H1 (cell line): ENCODE results near the gene MCM8. TPM values are rescaled to one million over a fixed set of nuclear protein-coding genes. Genes with fewer than 3 reads are reported as not detected.

Source experiments
- CEBPB ChIP-seq: IDR thresholded peaks from 2 replicates; pipeline ENCODE4 v1.6.1; 2012; ENCODE audit warnings: low read depth, low read length
- EZH2 ChIP-seq: fragments of 200-600 bp; sonication (generic); IDR thresholded peaks from 2 replicates; pipeline ENCODE4 v1.7.1; 2012; ENCODE audit warnings: low read depth, mild to moderate bottlenecking, moderate library complexity, low read length, inconsistent platforms; ENCODE audit not compliant: severe bottlenecking
- GTF2F1 ChIP-seq: IDR thresholded peaks from 2 replicates; pipeline ENCODE4 v1.6.1; 2012; ENCODE audit warnings: low read depth, low read length, improper control_type of control experiment, borderline replicate concordance
- HDAC6 ChIP-seq: IDR thresholded peaks from one replicate; pipeline ENCODE4 v1.7.1; 2012; ENCODE audit warnings: low read depth, mild to moderate bottlenecking, inconsistent platforms, low read length, moderate library complexity
- NANOG ChIP-seq: IDR thresholded peaks from 2 replicates; pipeline ENCODE4 v1.6.1; 2011; ENCODE audit warnings: low read length, low read depth, mild to moderate bottlenecking, inconsistent platforms; ENCODE audit not compliant: insufficient read depth, poor library complexity, severe bottlenecking
- polyA plus RNA-seq, 7 experiments: library from polyadenylated mRNA; depleted of rRNA in 3 of 7; stranded (reverse) in 5 of 7; unstranded in 2 of 7; fragments of >200 nt in 5 of 7; fragments of 200-250 nt in 2 of 7; gene quantifications; 1 replicate in 5 of 7; 2 replicates in 1 of 7; 4 replicates in 1 of 7; pipeline versions ENCODE4 v1.2.1 to v1.2.3, GENCODE V29; 2011 to 2013; ENCODE audit warnings: missing spikeins in 2 of 7, mixed read lengths in 2 of 7
- total RNA-seq: library from RNA; stranded (reverse); fragmentation: NEBNext Ultra II Directional; extraction: Animal tissue kit (Norgen Biotek cat#: 25700); gene quantifications from 2 replicates; pipeline ENCODE4 v1.2.1, GENCODE V29; 2021
- TF ChIP-seq, protein P1 (sequence below): fragments of 300-600 bp; sonication (generic); IDR thresholded peaks from 2 replicates; pipeline ENCODE4 v1.7.1; 2012; ENCODE audit warnings: low read length, moderate library complexity, mild to moderate bottlenecking, inconsistent platforms; ENCODE audit not compliant: insufficient replicate concordance

MCM8 gene
- total and polyA plus RNA-seq, 2 of the 8 experiments (the other 6 are each of a cell fraction or from before 2014, with no cell fraction given), result 7.1 to 31.9 TPM

DNA sequence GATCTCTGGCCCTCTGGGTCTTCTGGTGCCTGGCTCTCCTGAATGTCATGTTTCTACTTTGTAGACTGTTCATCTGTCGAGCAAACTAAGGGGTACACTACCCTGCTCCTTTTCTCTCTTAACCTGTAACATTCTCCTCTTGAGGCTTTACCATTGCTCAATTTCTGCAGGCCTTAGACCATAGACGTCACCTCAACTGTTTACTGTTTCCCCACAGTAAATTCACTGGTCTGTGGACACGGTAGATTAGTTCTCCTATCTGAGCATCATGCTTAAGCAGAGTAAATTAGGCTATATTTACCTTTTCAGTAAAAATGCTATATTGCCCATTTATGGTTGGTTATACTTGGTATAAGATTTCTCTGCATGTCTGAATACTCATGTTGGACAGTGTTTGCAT is 40.5 kb downstream of the MCM8 start (continued):
- TF ChIP-seq, protein P1, sequence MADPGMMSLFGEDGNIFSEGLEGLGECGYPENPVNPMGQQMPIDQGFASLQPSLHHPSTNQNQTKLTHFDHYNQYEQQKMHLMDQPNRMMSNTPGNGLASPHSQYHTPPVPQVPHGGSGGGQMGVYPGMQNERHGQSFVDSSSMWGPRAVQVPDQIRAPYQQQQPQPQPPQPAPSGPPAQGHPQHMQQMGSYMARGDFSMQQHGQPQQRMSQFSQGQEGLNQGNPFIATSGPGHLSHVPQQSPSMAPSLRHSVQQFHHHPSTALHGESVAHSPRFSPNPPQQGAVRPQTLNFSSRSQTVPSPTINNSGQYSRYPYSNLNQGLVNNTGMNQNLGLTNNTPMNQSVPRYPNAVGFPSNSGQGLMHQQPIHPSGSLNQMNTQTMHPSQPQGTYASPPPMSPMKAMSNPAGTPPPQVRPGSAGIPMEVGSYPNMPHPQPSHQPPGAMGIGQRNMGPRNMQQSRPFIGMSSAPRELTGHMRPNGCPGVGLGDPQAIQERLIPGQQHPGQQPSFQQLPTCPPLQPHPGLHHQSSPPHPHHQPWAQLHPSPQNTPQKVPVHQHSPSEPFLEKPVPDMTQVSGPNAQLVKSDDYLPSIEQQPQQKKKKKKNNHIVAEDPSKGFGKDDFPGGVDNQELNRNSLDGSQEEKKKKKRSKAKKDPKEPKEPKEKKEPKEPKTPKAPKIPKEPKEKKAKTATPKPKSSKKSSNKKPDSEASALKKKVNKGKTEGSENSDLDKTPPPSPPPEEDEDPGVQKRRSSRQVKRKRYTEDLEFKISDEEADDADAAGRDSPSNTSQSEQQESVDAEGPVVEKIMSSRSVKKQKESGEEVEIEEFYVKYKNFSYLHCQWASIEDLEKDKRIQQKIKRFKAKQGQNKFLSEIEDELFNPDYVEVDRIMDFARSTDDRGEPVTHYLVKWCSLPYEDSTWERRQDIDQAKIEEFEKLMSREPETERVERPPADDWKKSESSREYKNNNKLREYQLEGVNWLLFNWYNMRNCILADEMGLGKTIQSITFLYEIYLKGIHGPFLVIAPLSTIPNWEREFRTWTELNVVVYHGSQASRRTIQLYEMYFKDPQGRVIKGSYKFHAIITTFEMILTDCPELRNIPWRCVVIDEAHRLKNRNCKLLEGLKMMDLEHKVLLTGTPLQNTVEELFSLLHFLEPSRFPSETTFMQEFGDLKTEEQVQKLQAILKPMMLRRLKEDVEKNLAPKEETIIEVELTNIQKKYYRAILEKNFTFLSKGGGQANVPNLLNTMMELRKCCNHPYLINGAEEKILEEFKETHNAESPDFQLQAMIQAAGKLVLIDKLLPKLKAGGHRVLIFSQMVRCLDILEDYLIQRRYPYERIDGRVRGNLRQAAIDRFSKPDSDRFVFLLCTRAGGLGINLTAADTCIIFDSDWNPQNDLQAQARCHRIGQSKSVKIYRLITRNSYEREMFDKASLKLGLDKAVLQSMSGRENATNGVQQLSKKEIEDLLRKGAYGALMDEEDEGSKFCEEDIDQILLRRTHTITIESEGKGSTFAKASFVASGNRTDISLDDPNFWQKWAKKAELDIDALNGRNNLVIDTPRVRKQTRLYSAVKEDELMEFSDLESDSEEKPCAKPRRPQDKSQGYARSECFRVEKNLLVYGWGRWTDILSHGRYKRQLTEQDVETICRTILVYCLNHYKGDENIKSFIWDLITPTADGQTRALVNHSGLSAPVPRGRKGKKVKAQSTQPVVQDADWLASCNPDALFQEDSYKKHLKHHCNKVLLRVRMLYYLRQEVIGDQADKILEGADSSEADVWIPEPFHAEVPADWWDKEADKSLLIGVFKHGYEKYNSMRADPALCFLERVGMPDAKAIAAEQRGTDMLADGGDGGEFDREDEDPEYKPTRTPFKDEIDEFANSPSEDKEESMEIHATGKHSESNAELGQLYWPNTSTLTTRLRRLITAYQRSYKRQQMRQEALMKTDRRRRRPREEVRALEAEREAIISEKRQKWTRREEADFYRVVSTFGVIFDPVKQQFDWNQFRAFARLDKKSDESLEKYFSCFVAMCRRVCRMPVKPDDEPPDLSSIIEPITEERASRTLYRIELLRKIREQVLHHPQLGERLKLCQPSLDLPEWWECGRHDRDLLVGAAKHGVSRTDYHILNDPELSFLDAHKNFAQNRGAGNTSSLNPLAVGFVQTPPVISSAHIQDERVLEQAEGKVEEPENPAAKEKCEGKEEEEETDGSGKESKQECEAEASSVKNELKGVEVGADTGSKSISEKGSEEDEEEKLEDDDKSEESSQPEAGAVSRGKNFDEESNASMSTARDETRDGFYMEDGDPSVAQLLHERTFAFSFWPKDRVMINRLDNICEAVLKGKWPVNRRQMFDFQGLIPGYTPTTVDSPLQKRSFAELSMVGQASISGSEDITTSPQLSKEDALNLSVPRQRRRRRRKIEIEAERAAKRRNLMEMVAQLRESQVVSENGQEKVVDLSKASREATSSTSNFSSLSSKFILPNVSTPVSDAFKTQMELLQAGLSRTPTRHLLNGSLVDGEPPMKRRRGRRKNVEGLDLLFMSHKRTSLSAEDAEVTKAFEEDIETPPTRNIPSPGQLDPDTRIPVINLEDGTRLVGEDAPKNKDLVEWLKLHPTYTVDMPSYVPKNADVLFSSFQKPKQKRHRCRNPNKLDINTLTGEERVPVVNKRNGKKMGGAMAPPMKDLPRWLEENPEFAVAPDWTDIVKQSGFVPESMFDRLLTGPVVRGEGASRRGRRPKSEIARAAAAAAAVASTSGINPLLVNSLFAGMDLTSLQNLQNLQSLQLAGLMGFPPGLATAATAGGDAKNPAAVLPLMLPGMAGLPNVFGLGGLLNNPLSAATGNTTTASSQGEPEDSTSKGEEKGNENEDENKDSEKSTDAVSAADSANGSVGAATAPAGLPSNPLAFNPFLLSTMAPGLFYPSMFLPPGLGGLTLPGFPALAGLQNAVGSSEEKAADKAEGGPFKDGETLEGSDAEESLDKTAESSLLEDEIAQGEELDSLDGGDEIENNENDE, result no peak
- no peak for TF ChIP-seq GTF2F1
- no peak for TF ChIP-seq NANOG
- no peak for TF ChIP-seq CEBPB
- no peak for TF ChIP-seq EZH2
- no peak for TF ChIP-seq HDAC6
